GM12873 (cell line): ENCODE results near the gene TPCN2.

ENCODE experiments used
- TF ChIP-seq, protein P1 (sequence below): IDR thresholded peaks from 2 replicates; pipeline ENCODE4 v1.5.1; 2012; ENCODE audit warnings: low read depth, mild to moderate bottlenecking, moderate library complexity, low read length, control low read depth; ENCODE audit not compliant: insufficient read depth; ENCODE audit errors: missing control alignments

Gene TPCN2

DNA sequence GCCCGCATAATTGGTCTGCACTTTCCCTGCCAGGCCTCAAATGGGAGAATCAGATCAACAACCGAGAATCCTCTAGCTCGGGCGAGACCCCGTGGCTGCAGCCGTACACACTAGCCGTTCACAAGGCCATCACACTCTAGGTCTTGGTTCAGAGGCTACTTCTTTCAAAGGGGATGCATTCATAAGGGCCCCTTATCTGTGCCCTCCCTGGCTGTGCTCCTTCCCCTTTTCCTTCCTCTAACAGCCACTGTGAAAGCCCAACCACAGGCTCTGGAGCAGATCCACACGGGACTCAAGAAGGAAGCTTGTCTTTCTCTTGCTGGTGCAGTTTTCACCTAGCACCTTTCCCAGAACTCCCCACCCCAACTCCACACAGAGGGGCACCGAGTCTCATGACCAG, 131.5 kb downstream of the TPCN2 start:
- TF ChIP-seq, protein P1, sequence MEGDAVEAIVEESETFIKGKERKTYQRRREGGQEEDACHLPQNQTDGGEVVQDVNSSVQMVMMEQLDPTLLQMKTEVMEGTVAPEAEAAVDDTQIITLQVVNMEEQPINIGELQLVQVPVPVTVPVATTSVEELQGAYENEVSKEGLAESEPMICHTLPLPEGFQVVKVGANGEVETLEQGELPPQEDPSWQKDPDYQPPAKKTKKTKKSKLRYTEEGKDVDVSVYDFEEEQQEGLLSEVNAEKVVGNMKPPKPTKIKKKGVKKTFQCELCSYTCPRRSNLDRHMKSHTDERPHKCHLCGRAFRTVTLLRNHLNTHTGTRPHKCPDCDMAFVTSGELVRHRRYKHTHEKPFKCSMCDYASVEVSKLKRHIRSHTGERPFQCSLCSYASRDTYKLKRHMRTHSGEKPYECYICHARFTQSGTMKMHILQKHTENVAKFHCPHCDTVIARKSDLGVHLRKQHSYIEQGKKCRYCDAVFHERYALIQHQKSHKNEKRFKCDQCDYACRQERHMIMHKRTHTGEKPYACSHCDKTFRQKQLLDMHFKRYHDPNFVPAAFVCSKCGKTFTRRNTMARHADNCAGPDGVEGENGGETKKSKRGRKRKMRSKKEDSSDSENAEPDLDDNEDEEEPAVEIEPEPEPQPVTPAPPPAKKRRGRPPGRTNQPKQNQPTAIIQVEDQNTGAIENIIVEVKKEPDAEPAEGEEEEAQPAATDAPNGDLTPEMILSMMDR, result no peak

DNA sequence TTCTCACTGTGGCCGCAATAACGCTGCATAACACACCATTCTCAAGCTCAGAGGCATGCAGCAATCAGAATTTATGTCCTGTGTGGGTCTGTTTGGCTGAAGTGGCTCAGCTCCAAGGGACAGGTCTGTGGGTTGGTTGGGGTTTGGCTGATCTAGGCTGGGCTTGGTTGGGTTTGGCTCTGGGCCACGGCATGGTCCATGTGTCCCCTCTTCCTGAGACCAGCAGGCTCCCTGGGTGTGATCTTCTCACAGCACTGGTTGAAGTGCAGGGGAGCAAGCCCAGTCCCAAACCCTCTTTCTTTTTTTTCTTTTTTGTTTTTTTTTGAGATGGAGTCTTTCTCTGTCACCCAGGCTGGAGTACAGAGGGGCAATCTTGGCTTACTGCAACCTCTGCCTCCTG, 132.0 kb downstream of the TPCN2 start:
- TF ChIP-seq, protein P1, result no peak

DNA sequence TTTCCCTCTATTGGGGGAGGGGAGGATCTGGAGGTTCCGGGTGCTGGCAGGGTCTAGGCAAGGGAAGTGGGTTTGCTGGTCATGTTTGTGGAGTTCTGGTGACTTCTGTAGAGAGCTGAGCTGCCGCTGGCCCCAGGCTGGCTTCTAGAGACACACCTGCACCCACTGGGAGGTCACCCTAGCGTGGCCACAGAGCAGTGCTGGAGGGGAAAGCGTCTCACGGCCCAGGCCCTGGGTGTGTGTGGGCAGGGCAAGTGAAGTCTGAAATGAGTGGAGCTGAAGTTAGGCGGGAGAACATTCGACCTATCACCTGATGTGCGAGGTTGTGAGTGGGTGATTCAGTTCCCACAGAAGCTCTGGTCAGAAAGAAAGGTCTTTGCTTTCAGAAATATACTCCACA, 134.9 kb downstream of the TPCN2 start:
- TF ChIP-seq, protein P1, result no peak
